Liver (tissue), 9 donors: ENCODE measurements around the gene RFC2. TPM values are rescaled to one million over a fixed set of nuclear protein-coding genes. Genes with fewer than 3 reads are reported as not detected.
A peak's percentile ranks its signal among the peaks of the same experiment; 100 is the strongest.

Experiments
- DNase-seq: peaks from one replicate; pipeline ENCODE4 v3.0.0-alpha.2; 2017; ENCODE audit warnings: low spot score
- H3K27ac ChIP-seq, 2 donors: one replicate each; pipeline ENCODE4 v1.7.0; 2013; ENCODE audit warnings: inconsistent platforms in 2 of 2, low read length in 2 of 2, control low read depth in 1 of 2, low read depth in 1 of 2, mild to moderate bottlenecking in 1 of 2
- H3K27me3 ChIP-seq, 4 donors: one replicate each; pipeline versions ENCODE4 v1.6.1 to v1.7.0; 2013; ENCODE audit warnings: low read length in 3 of 4, inconsistent platforms in 1 of 4, mild to moderate bottlenecking in 1 of 4, moderate library complexity in 1 of 4; ENCODE audit not compliant: control insufficient read depth in 4 of 4, insufficient read depth in 4 of 4
- H3K36me3 ChIP-seq, 4 donors: one replicate each; pipeline versions ENCODE4 v1.6.1 to v1.7.0; 2013; ENCODE audit warnings: low read length in 3 of 4, mild to moderate bottlenecking in 3 of 4, low read depth in 1 of 4, moderate library complexity in 1 of 4; ENCODE audit not compliant: control insufficient read depth in 4 of 4, insufficient read depth in 3 of 4
- H3K4me1 ChIP-seq, 4 donors: one replicate each; pipeline versions ENCODE4 v1.6.1 to v1.7.0; 2013; ENCODE audit warnings: low read length in 3 of 4, mild to moderate bottlenecking in 3 of 4, moderate library complexity in 1 of 4; ENCODE audit not compliant: control insufficient read depth in 4 of 4, insufficient read depth in 4 of 4
- H3K4me3 ChIP-seq, 3 donors: one replicate each; pipeline versions ENCODE4 v1.6.1 to v1.7.0; 2013; ENCODE audit warnings: low read length in 3 of 3, control low read depth in 1 of 3, low read depth in 1 of 3, mild to moderate bottlenecking in 1 of 3
- H3K9ac ChIP-seq, 2 donors: one replicate each; pipeline ENCODE4 v1.7.0; 2013; ENCODE audit warnings: low read length in 2 of 2, mild to moderate bottlenecking in 2 of 2, moderate library complexity in 2 of 2, control low read depth in 1 of 2, low read depth in 1 of 2
- H3K9me3 ChIP-seq, 4 donors: one replicate each; pipeline versions ENCODE4 v1.6.1 to v1.7.0; 2013; ENCODE audit warnings: low read length in 3 of 4; ENCODE audit not compliant: control insufficient read depth in 4 of 4
- ATF3 ChIP-seq: IDR thresholded peaks from 2 replicates; pipeline ENCODE4 v1.6.1; 2016; ENCODE audit warnings: antibody characterized with exemption
- CTCF ChIP-seq: fragments of 150-350 bp; IDR thresholded peaks from 2 replicates; pipeline ENCODE4 v1.5.1; 2017; ENCODE audit warnings: improper control_type of control experiment, low read depth, low read length; ENCODE audit not compliant: missing input control
- EGR1 ChIP-seq, 2 donors: IDR thresholded peaks; 2 replicates each; pipeline ENCODE4 v1.6.1; 2016 to 2018; ENCODE audit warnings: antibody characterized with exemption in 2 of 2, low read depth in 2 of 2
- FOXA1 ChIP-seq: IDR thresholded peaks from 2 replicates; pipeline ENCODE4 v1.6.1; 2016; ENCODE audit warnings: antibody characterized with exemption
- FOXA2 ChIP-seq: IDR thresholded peaks from 2 replicates; pipeline ENCODE4 v1.6.1; 2016; ENCODE audit warnings: antibody characterized with exemption
- GABPA ChIP-seq, 2 donors: IDR thresholded peaks in 1 of 2; conservative IDR thresholded peaks in 1 of 2; 2 replicates each; pipeline ENCODE4 v1.6.1; 2016; ENCODE audit warnings: antibody characterized with exemption in 2 of 2, mild to moderate bottlenecking in 1 of 2, moderate library complexity in 1 of 2
- HNF4A ChIP-seq, 2 donors: conservative IDR thresholded peaks; 2 replicates each; pipeline ENCODE4 v1.6.1; 2016; ENCODE audit warnings: antibody characterized with exemption in 2 of 2, mild to moderate bottlenecking in 2 of 2
- HNF4G ChIP-seq: IDR thresholded peaks from 2 replicates; pipeline ENCODE4 v1.6.1; 2016; ENCODE audit warnings: antibody characterized with exemption
- JUND ChIP-seq, 2 donors: IDR thresholded peaks; 2 replicates each; pipeline ENCODE4 v1.6.1; 2016; ENCODE audit warnings: antibody characterized with exemption in 2 of 2
- MAX ChIP-seq: IDR thresholded peaks from 2 replicates; pipeline ENCODE4 v1.6.1; 2016; ENCODE audit warnings: antibody characterized with exemption
- NR2F2 ChIP-seq: IDR thresholded peaks from 2 replicates; pipeline ENCODE4 v1.6.1; 2016; ENCODE audit warnings: antibody characterized with exemption
- RAD21 ChIP-seq, 2 donors: IDR thresholded peaks; 2 replicates each; pipeline ENCODE4 v1.6.1; 2016; ENCODE audit warnings: antibody characterized with exemption in 2 of 2, mild to moderate bottlenecking in 2 of 2
- REST ChIP-seq: IDR thresholded peaks from 2 replicates; pipeline ENCODE4 v1.6.1; 2016; ENCODE audit warnings: antibody characterized with exemption, mild to moderate bottlenecking
- RXRA ChIP-seq, 2 donors: IDR thresholded peaks; 2 replicates each; pipeline ENCODE4 v1.6.1; 2017 to 2018; ENCODE audit warnings: antibody characterized with exemption in 2 of 2, mild to moderate bottlenecking in 1 of 2
- SP1 ChIP-seq: IDR thresholded peaks from 2 replicates; pipeline ENCODE4 v1.6.1; 2018; ENCODE audit warnings: antibody characterized with exemption, mild to moderate bottlenecking
- TAF1 ChIP-seq: conservative IDR thresholded peaks from 2 replicates; pipeline ENCODE4 v1.6.1; 2016; ENCODE audit warnings: antibody characterized with exemption, mild to moderate bottlenecking
- YY1 ChIP-seq: IDR thresholded peaks from 2 replicates; pipeline ENCODE4 v1.6.1; 2016; ENCODE audit warnings: antibody characterized with exemption, mild to moderate bottlenecking
- ZBTB33 ChIP-seq: IDR thresholded peaks from 2 replicates; pipeline ENCODE4 v1.6.1; 2016; ENCODE audit warnings: antibody characterized with exemption
- WGBS: extraction: QIAGEN DNeasy Blood & Tissue Kit; methylation state at CpG from one replicate; pipeline ENCODE4 v1.1.7; 2013; 5-methylcytosine and 5-hydroxymethylcytosine counted together
- polyA plus RNA-seq, 2 donors: library from polyadenylated mRNA; stranded (reverse) in 1 of 2; unstranded in 1 of 2; fragments of 200-250 nt in 1 of 2; fragments of >200 nt in 1 of 2; fragmentation: Nextera tagmentation in 1 of 2; extraction: Ambion mirVana in 1 of 2; gene quantifications; one replicate each; pipeline versions ENCODE4 v1.2.1 to v1.2.3, GENCODE V29; 2013 to 2015
- total RNA-seq, 2 donors: library from RNA; depleted of rRNA; stranded (reverse); fragments of >200 nt; gene quantifications; one replicate each; pipeline ENCODE4 v1.2.3, GENCODE V29; 2014
- donor health status: healthy.
- donor health status: healthy.
- donor health status: healthy.
- donor health status: healthy.
- donor health status: healthy.

RFC2 gene
- total and polyA plus RNA-seq, 4 donors, result 12.8 to 23.8 (median 14.8) TPM

- Histone ChIP-seq H3K9me3 (no peaks in the 10 kb centered on the region), H3K4me1 (peaks cover 2 to 33% (median 8%) of the 10 kb centered on the region in 4 donors), H3K27ac (peak overlapping the region; percentile 88 to 91), H3K36me3 (peaks cover 0 to 9% (median 4%) of the 10 kb centered on the region in 4 donors), H3K4me3 (peak overlapping the region; percentile 66 to 84 (median 83)), H3K27me3 (no peaks in the 10 kb centered on the region), H3K9ac (peak overlapping the region; percentile 73 to 76)
- 2% methylated on average over 10 of the region's 10 CpGs for WGBS
- TF ChIP-seq MAX (no peak), JUND (IDR thresholded peaks at IDR 0.05) (no peak), YY1 (no peak), GABPA (IDR thresholded peaks at IDR 0.05 in 1 of 2, conservative IDR thresholded peaks at IDR 0.05 in 1 of 2) (no peak), REST (no peak), TAF1 (no peak), EGR1 (IDR thresholded peaks at IDR 0.05; ENCODE audit: low read depth in 2 of 2) (no peak), RAD21 (IDR thresholded peaks at IDR 0.05) (no peak), FOXA2 (no peak), HNF4G (no peak), HNF4A (conservative IDR thresholded peaks at IDR 0.05) (no peak), FOXA1 (no peak), SP1 (no peak), CTCF (no peak), NR2F2 (no peak), RXRA (IDR thresholded peaks at IDR 0.05) (no peak), ATF3 (no peak), ZBTB33 (no peak)
- no peak for DNase-seq
These were observed 417 bp downstream of the RFC2 start for GRCh38 chr7:74253835-74254128.

- TF ChIP-seq YY1 (no peak), ZBTB33 (no peak)
- Histone ChIP-seq H3K27ac (peak overlapping the region; percentile 88 to 91), H3K4me3 (peak overlapping the region in 2 of 3 donors; percentile 83 to 84), H3K27me3 (no peaks in the 10 kb centered on the region), H3K9ac (peak overlapping the region; percentile 73 to 76), H3K4me1 (peaks cover 2 to 33% (median 9%) of the 10 kb centered on the region in 4 donors), H3K36me3 (peaks cover 0 to 13% (median 4%) of the 10 kb centered on the region in 4 donors), H3K9me3 (no peaks in the 10 kb centered on the region)
- WGBS, result 70% methylated on average over 7 of the region's 7 CpGs
- no peak for DNase-seq
These were observed 868 bp downstream of the RFC2 start for GRCh38 chr7:74253331-74253730.
